Spleen (tissue), 7 donors: ENCODE data around the gene PRSS21.

Experiments used
- CTCF ChIP-seq, 11 experiments: fragments of 200-600 bp in 7 of 11; fragments of 450-650 bp in 4 of 11; sonication (generic) in 4 of 11; IDR thresholded peaks in 8 of 11; conservative IDR thresholded peaks in 3 of 11; 1 replicate in 7 of 11; 2 replicates in 4 of 11; pipeline versions ENCODE4 v1.4.0 to v1.8.0; 2016 to 2021; ENCODE audit warnings: antibody characterized with exemption in 11 of 11, inconsistent platforms in 4 of 11, mild to moderate bottlenecking in 1 of 11
- POLR2A ChIP-seq, 3 donors: fragments of 450-650 bp; IDR thresholded peaks; one replicate each; pipeline ENCODE4 v1.5.1; 2017; ENCODE audit warnings: antibody characterized with exemption in 3 of 3, mild to moderate bottlenecking in 1 of 3
- donor health status: DM: no; HTN: no; CAD: no; lungs with moderate emphysema.
- donor health status: DM: no; HTN: no; CAD: no.
- donor health status: DM: no; HTN: no; CAD: no.

GRCh38 chr16:2815299-2815771 lies 1.7 kb upstream of the PRSS21 start:
- no peak for TF ChIP-seq CTCF (IDR thresholded peaks at IDR 0.05 in 8 of 11, conservative IDR thresholded peaks at IDR 0.05 in 3 of 11)
- TF ChIP-seq POLR2A (IDR thresholded peaks at IDR 0.05) = no peak
